ENCODE measurements around the gene CNTRL. TPM values are rescaled to one million over a fixed set of nuclear protein-coding genes. Genes with fewer than 3 reads are reported as not detected.
"Not testable (repeated sequence)": the region's sequence is repeated elsewhere in the genome, so short reads cannot be mapped to it uniquely, and the experiment has no call there.

The CNTRL gene
- total and polyA plus RNA-seq, 4 donors = 1.6 to 8.7 (median 4.4) TPM

GRCh38 chr9:121088576-121088975, 13.8 kb downstream of the CNTRL start:
- DNase-seq (ENCODE audit: low spot score) = no peak
- Histone ChIP-seq H3K36me3 (ENCODE audit: control insufficient read depth in 4 of 4, insufficient read depth in 3 of 4, low read depth in 1 of 4, low read length in 3 of 4) (peaks cover 0 to 3% (median 0%) of the 10 kb centered on the region in 4 donors), H3K27me3 (ENCODE audit: control insufficient read depth in 4 of 4, insufficient read depth in 4 of 4, low read length in 3 of 4) (no peaks in the 10 kb centered on the region), H3K9ac (ENCODE audit: low read depth in 1 of 2, low read length in 2 of 2) (no peak overlapping the region), H3K4me3 (ENCODE audit: low read depth in 1 of 3, low read length in 3 of 3) (no peak overlapping the region), H3K27ac (ENCODE audit: low read depth in 1 of 2, low read length in 2 of 2) (no peak overlapping the region), H3K9me3 (ENCODE audit: control insufficient read depth in 4 of 4, low read length in 3 of 4) (no peaks in the 10 kb centered on the region), H3K4me1 (ENCODE audit: control insufficient read depth in 4 of 4, insufficient read depth in 4 of 4, low read length in 3 of 4) (no peaks in the 10 kb centered on the region)
- WGBS = 82% methylated on average over 3 of the region's 3 CpGs
- TF ChIP-seq HNF4G (IDR thresholded peaks at IDR 0.05) (no peak), NR2F2 (IDR thresholded peaks at IDR 0.05) (no peak), ATF3 (IDR thresholded peaks at IDR 0.05) (no peak), YY1 (IDR thresholded peaks at IDR 0.05) (no peak), ZBTB33 (IDR thresholded peaks at IDR 0.05) (no peak), RXRA (IDR thresholded peaks at IDR 0.05) (no peak), EGR1 (IDR thresholded peaks at IDR 0.05; ENCODE audit: low read depth in 2 of 2) (no peak), JUND (IDR thresholded peaks at IDR 0.05) (no peak), FOXA1 (IDR thresholded peaks at IDR 0.05) (no peak), SP1 (IDR thresholded peaks at IDR 0.05) (no peak), HNF4A (conservative IDR thresholded peaks at IDR 0.05) (no peak), CTCF (IDR thresholded peaks at IDR 0.05; ENCODE audit: low read depth, low read length, missing input control) (no peak), RAD21 (IDR thresholded peaks at IDR 0.05) (no peak), FOXA2 (IDR thresholded peaks at IDR 0.05) (no peak), MAX (IDR thresholded peaks at IDR 0.05) (no peak)
- TF ChIP-seq, protein P1, sequence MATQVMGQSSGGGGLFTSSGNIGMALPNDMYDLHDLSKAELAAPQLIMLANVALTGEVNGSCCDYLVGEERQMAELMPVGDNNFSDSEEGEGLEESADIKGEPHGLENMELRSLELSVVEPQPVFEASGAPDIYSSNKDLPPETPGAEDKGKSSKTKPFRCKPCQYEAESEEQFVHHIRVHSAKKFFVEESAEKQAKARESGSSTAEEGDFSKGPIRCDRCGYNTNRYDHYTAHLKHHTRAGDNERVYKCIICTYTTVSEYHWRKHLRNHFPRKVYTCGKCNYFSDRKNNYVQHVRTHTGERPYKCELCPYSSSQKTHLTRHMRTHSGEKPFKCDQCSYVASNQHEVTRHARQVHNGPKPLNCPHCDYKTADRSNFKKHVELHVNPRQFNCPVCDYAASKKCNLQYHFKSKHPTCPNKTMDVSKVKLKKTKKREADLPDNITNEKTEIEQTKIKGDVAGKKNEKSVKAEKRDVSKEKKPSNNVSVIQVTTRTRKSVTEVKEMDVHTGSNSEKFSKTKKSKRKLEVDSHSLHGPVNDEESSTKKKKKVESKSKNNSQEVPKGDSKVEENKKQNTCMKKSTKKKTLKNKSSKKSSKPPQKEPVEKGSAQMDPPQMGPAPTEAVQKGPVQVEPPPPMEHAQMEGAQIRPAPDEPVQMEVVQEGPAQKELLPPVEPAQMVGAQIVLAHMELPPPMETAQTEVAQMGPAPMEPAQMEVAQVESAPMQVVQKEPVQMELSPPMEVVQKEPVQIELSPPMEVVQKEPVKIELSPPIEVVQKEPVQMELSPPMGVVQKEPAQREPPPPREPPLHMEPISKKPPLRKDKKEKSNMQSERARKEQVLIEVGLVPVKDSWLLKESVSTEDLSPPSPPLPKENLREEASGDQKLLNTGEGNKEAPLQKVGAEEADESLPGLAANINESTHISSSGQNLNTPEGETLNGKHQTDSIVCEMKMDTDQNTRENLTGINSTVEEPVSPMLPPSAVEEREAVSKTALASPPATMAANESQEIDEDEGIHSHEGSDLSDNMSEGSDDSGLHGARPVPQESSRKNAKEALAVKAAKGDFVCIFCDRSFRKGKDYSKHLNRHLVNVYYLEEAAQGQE (IDR thresholded peaks at IDR 0.05) = no peak

DNA sequence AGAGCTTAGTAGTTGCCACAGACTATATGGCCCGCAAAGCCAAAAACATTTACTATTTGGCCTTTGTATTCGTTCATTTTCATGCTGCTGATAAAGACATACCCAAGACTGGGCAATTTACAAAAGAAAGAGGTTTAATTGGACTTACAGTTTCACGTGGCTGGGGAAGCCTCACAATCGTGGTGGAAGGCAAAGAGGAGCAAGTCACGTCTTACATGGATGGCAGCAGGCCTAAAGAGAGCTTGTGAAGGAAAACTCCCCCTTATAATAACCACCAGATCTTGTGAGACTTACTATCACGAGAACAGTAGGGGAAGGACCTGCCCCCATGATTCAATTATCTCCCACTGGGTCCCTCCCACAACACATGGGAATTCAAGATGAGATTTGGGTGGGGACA, 16.0 kb downstream of the CNTRL start:
- not testable (repeated sequence) for DNase-seq (ENCODE audit: low spot score); H3K4me1 ChIP-seq (ENCODE audit: control insufficient read depth in 4 of 4, insufficient read depth in 4 of 4, low read length in 3 of 4); H3K4me3 ChIP-seq (ENCODE audit: low read depth in 1 of 3, low read length in 3 of 3); H3K9me3 ChIP-seq (ENCODE audit: control insufficient read depth in 4 of 4, low read length in 3 of 4); H3K9ac ChIP-seq (ENCODE audit: low read depth in 1 of 2, low read length in 2 of 2); H3K27ac ChIP-seq (ENCODE audit: low read depth in 1 of 2, low read length in 2 of 2); H3K36me3 ChIP-seq (ENCODE audit: control insufficient read depth in 4 of 4, insufficient read depth in 3 of 4, low read depth in 1 of 4, low read length in 3 of 4); H3K27me3 ChIP-seq (ENCODE audit: control insufficient read depth in 4 of 4, insufficient read depth in 4 of 4, low read length in 3 of 4)
- WGBS = 96% methylated on average over 6 of the region's 6 CpGs

Data from liver (tissue), 9 donors.